SJSA1 (cell line): Measurements from ENCODE around the gene ERC2. TPM values are rescaled to one million over a fixed set of nuclear protein-coding genes. Genes with fewer than 3 reads are reported as not detected.
A peak's percentile ranks its signal among the peaks of the same experiment; 100 is the strongest.

ENCODE experiments used
- DNase-seq, 2 experiments: peaks; one replicate each; pipeline ENCODE4 v3.0.0-alpha.2; 2015 to 2020; ENCODE audit warnings: low spot score in 2 of 2, low read depth in 1 of 2
- H3K27ac ChIP-seq: fragments of 250-450 bp; sonication (Bioruptor Pico); 2 replicates; pipeline ENCODE4 v1.5.1; 2020; ENCODE audit warnings: mild to moderate bottlenecking, moderate library complexity
- H3K27me3 ChIP-seq: fragments of 250-450 bp; sonication (Bioruptor Pico); replicated peaks from 2 replicates; pipeline ENCODE4 v1.5.1; 2020; ENCODE audit warnings: mild to moderate bottlenecking, moderate library complexity
- H3K36me3 ChIP-seq: fragments of 250-450 bp; sonication (Bioruptor Pico); 2 replicates; pipeline ENCODE4 v1.5.1; 2020; ENCODE audit warnings: mild to moderate bottlenecking
- H3K4me1 ChIP-seq: fragments of 250-450 bp; sonication (Bioruptor Pico); replicated peaks from 2 replicates; pipeline ENCODE4 v1.6.1; 2021; ENCODE audit warnings: mild to moderate bottlenecking
- H3K4me3 ChIP-seq: fragments of 250-450 bp; sonication (Bioruptor Pico); 2 replicates; pipeline ENCODE4 v1.5.1; 2020; ENCODE audit warnings: mild to moderate bottlenecking
- H3K9me3 ChIP-seq: fragments of 250-450 bp; sonication (Bioruptor Pico); replicated peaks from 2 replicates; pipeline ENCODE4 v1.5.1; 2020; ENCODE audit warnings: mild to moderate bottlenecking
- total RNA-seq: library from RNA; depleted of rRNA; stranded (reverse); fragments of >200 nt; shearing (Covaris generic); gene quantifications from 2 replicates; pipeline ENCODE4 v1.2.3, GENCODE V29; 2014

ERC2 gene
- total RNA-seq, 1 experiment from 2014 or later = 0.13 TPM

DNA sequence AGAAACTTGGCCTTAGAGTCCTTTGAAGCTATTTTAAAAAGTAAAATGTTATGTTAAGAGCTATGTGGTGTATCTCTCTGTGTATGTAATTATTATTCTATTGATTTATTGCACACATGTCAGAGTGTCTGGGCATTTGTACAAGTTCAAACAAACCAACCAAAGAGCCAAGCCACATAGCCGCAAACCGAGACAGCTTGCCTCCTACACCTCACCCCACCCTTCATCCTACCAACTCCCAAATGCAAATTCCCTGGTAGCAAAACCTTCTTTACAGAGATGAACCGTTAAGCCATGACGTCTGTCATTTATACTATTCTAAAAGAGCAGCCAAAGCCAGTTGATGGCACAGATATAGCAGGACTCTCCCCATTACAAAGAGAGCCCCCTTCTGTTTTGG is 332.3 kb downstream of the ERC2 start:
- Histone ChIP-seq H3K36me3 (no peaks in the 10 kb centered on the region), H3K4me3 (no peak overlapping the region), H3K9me3 (no peaks in the 10 kb centered on the region), H3K27ac (no peak overlapping the region), H3K27me3 (no peaks in the 10 kb centered on the region), H3K4me1 (peaks cover 44% of the 10 kb centered on the region)
- DNase-seq = no peak

DNA sequence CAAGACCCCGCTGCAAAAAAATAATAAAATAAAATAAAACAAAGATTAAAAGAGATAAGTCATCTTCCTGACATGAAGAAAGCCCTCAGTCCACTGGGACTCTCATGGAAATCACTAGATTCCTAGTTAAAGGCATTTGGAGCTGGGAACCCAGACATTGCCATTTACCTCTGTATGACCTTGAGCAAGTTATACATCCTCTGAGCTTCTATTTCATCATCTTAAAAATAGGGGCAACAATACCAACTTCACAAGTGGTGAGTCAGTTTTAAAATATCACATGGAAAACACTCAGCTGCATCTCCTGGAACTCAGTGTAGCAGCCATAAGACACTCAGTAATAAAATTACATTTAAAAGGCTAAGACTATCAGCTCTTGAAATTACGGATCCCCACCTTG is 334.8 kb downstream of the ERC2 start:
- H3K4me3 ChIP-seq = no peak overlapping the region
- no peaks in the 10 kb centered on the region for H3K27me3 ChIP-seq
- peak overlapping the region; percentile 44; the same call in 1 of the 2 replicates for H3K27ac ChIP-seq
- no peaks in the 10 kb centered on the region for H3K36me3 ChIP-seq
- peak in 1 of 2 experiments; percentile 38 for DNase-seq
- H3K4me1 ChIP-seq = peaks cover 47% of the 10 kb centered on the region
- H3K9me3 ChIP-seq = no peaks in the 10 kb centered on the region

DNA sequence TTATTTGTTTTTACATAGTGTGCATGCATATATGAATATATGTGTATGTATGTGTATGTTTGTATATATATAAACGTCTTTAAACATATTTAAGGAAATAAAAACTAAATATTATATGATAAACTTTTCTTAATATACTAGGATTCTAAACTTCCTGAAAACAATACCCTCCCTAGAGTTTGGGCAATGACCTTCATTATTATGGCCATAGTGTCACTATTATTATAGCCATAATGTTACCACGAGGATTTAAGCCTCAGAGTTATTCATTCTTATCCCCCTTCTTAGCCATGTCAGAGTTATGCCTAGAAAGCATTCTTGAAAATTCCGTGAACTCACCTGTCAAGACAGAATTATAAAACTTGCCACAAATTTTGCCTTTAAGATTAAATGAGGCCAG is 335.5 kb downstream of the ERC2 start:
- no peaks in the 10 kb centered on the region for H3K36me3 ChIP-seq
- DNase-seq = no peak
- H3K9me3 ChIP-seq = no peaks in the 10 kb centered on the region

DNA sequence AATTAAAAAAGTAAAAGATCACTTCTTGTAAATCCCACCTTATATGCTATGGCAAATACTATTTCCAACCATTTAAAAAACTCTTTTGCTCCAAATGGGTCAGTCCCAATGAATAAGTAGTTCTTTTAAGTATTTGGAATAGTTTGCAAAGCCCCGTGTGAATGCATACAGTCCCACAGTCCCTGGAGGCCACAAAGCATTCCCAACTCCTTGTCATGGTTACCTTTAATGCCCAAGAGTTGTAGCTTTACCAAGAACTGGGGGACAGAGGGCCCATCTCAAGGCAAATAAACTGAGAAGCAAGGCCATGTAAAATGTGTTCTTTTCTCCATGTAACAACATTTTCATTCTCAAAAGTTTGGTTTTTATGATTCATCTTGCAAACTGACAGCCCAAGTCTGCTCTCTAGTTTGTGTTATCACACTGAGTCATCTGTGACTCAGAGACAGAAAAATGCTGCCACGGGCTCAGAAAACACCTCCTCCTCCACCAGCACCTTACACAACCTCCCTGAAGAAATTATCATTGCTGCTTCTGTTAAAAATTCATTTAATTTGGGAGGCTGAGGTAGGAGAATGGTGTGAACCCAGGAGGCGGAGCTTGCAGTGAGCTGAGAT is 336.2 kb downstream of the ERC2 start:
- DNase-seq = peak; percentile 72 to 83
- no peaks in the 10 kb centered on the region for H3K36me3 ChIP-seq
- no peaks in the 10 kb centered on the region for H3K9me3 ChIP-seq
- H3K4me3 ChIP-seq = no peak overlapping the region
- no peaks in the 10 kb centered on the region for H3K27me3 ChIP-seq
- H3K27ac ChIP-seq = peak overlapping the region; percentile 64
- H3K4me1 ChIP-seq = peaks cover 41% of the 10 kb centered on the region

More for the DNA sequence above, 335.5 kb downstream of the ERC2 start:
- Histone ChIP-seq H3K4me3 (no peak overlapping the region), H3K4me1 (peaks cover 47% of the 10 kb centered on the region), H3K27ac (peak overlapping the region; percentile 44; the same call in 1 of the 2 replicates), H3K27me3 (no peaks in the 10 kb centered on the region)

DNA sequence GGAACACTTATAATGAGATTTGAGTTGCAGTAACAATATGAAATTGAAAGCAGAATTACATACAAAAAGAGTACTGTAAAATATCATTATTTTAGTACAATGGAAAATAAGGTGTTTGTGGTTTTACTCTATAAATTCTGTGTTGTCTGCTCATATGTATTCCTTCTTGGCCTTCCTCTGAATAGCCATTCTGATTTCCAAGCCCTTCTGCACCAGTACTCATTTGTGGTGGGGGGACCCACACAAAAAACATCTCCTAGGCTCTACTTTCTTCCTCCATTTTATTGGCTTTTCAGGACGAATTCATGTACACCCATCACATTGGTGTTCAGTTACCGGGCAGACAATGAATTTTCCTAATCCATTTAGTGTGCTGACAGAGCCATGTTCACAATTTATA is 338.2 kb downstream of the ERC2 start:
- no peak for DNase-seq
- Histone ChIP-seq H3K4me1 (peaks cover 39% of the 10 kb centered on the region), H3K4me3 (no peak overlapping the region), H3K27ac (no peak overlapping the region), H3K27me3 (no peaks in the 10 kb centered on the region), H3K9me3 (no peaks in the 10 kb centered on the region), H3K36me3 (no peaks in the 10 kb centered on the region)

DNA sequence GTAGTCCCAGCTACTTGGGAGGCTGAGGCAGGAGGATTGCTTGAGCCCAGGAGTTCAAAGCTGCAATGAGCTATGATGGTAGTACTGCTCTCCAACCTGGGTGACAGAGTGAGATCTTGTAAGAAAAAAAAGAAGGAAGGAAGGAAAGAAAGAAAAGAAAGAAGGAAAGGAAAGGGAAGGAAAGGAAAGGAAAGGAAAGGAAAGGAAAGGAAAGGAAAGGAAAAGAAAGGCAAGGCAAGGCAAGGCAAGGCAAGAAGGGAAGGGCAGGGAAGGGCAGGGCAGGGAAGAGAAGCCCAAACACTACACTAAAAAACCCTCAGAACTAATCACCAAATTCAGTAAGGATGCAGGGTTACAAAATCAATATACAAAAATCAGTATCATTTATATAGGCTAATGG is 341.6 kb downstream of the ERC2 start:
- Histone ChIP-seq H3K4me1 (peaks cover 9% of the 10 kb centered on the region), H3K9me3 (no peaks in the 10 kb centered on the region), H3K27ac (no peak overlapping the region), H3K36me3 (no peaks in the 10 kb centered on the region), H3K27me3 (no peaks in the 10 kb centered on the region), H3K4me3 (no peak overlapping the region)
- no peak for DNase-seq

DNA sequence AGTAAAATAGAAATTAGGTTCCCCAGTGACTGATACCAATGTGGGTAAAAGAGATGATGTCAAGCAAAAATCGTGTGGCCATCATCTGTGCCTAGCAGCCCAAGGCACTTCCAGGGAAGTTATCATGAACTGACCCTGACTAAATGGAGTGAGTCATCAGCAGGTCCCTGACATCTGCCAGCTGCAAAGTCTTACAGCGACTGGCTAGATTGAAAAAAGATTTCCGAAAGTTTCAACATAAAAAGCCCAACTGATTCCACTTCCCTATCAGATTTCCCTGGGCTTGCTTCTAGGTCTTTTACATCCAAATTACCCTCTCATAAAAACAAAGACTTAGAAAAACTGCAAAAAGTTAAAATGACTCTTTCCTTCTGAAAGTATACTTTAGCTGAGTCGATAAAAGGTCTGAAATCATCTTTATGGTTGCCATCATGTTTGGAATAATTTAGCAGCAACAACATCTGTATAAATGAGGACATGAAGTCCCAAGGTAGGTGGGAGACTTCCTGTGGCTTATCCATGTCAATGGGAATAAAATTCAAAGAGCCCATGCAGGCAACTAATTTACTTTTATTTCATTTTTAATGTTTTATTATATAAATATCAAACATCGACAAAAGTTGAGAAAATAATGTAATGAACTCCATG is 342.8 kb downstream of the ERC2 start:
- no peak for DNase-seq
- H3K27me3 ChIP-seq = no peaks in the 10 kb centered on the region
- H3K9me3 ChIP-seq = no peaks in the 10 kb centered on the region
- H3K27ac ChIP-seq = no peak overlapping the region
- no peaks in the 10 kb centered on the region; the same call in 1 of the 2 replicates for H3K4me1 ChIP-seq
- H3K4me3 ChIP-seq = no peak overlapping the region
- H3K36me3 ChIP-seq = no peaks in the 10 kb centered on the region

DNA sequence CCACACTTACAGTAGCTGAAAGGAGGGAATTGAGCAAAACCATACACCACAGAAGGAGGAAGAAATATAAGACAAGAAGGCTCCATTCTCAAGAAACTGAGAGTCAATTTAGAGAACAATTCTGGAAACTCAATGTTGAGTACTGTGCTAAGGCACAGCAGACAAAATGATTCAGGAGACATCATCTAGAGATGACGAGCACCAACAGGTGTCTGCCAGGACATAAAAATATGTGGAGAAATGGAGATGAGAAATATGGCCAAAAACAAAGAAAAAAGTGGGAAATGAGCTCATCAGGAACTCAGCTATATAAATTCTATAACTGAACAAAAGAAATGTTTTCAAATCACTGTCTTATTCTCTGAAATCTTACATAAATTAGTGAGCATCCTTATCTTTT is 343.7 kb downstream of the ERC2 start:
- H3K27ac ChIP-seq = no peak overlapping the region

DNA sequence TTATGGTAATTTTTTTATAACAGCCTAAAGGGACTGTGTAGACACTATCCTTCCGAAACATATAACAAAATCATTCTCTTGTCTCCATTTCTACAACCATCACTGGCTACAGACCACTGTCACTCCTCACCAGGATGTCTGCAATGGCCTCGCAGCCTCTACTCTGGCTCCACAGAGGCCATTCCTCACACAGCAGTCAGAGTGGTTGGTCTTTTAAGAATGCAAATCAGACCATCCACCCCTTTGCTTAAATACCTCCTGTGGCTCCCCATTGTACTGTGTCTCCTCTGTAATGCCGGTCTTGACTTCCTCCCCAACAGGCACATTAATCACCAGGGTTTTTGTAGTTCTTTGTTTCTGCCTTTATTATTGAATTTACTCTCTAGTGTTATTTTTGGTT is 344.8 kb downstream of the ERC2 start:
- Histone ChIP-seq H3K36me3 (no peaks in the 10 kb centered on the region), H3K9me3 (no peaks in the 10 kb centered on the region), H3K27me3 (no peaks in the 10 kb centered on the region), H3K27ac (no peak overlapping the region), H3K4me1 (peaks cover 9% of the 10 kb centered on the region), H3K4me3 (no peak overlapping the region)
- no peak for DNase-seq

More for the DNA sequence above, 343.7 kb downstream of the ERC2 start:
- DNase-seq = no peak
- Histone ChIP-seq H3K36me3 (no peaks in the 10 kb centered on the region), H3K4me1 (peaks cover 7% of the 10 kb centered on the region), H3K27me3 (no peaks in the 10 kb centered on the region), H3K4me3 (no peak overlapping the region), H3K9me3 (no peaks in the 10 kb centered on the region)

DNA sequence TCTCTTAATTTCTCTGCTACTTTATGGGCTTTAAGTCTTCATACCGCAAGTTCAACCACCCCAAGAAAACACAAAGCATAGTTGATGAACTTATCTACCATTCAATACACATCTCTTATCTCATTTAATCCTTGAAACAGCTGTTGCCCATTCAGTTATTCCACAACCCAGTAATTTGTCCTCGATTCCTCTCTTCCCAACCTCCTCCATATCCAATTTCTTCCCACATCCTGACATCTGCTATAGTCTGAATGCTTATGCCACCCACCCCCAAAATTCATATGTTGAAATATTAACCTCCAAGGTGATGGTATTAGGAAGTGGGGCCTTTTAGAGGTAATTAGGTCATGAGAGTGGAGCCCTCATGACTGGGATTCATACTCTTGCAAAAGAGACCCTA is 345.4 kb downstream of the ERC2 start:
- H3K27ac ChIP-seq = no peak overlapping the region
- H3K36me3 ChIP-seq = no peaks in the 10 kb centered on the region
- H3K9me3 ChIP-seq = no peaks in the 10 kb centered on the region
- H3K4me1 ChIP-seq = peaks cover 9% of the 10 kb centered on the region
- no peaks in the 10 kb centered on the region for H3K27me3 ChIP-seq
- DNase-seq = no peak
- H3K4me3 ChIP-seq = no peak overlapping the region

DNA sequence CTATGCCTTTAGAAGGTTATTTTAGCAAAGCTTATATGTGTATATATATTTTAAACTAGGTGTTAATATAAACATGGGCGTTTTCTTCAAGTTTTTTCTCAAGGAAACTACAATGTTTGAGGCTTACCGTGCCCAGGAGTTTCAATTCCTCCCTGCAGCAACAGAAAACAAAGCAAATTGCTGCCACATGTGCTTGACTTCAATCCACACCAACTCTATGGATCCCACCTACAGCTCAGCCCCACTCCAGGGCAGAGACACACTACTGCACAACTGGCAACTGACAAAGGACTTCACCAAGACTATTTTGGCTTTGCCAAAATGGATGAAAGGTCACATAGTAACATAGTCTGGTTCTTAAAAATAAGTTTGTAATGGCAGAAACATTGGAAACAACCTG is 346.6 kb downstream of the ERC2 start:
- Histone ChIP-seq H3K27ac (no peak overlapping the region), H3K4me1 (peaks cover 9% of the 10 kb centered on the region), H3K27me3 (no peaks in the 10 kb centered on the region), H3K4me3 (no peak overlapping the region), H3K36me3 (no peaks in the 10 kb centered on the region), H3K9me3 (no peaks in the 10 kb centered on the region)
- DNase-seq = no peak

DNA sequence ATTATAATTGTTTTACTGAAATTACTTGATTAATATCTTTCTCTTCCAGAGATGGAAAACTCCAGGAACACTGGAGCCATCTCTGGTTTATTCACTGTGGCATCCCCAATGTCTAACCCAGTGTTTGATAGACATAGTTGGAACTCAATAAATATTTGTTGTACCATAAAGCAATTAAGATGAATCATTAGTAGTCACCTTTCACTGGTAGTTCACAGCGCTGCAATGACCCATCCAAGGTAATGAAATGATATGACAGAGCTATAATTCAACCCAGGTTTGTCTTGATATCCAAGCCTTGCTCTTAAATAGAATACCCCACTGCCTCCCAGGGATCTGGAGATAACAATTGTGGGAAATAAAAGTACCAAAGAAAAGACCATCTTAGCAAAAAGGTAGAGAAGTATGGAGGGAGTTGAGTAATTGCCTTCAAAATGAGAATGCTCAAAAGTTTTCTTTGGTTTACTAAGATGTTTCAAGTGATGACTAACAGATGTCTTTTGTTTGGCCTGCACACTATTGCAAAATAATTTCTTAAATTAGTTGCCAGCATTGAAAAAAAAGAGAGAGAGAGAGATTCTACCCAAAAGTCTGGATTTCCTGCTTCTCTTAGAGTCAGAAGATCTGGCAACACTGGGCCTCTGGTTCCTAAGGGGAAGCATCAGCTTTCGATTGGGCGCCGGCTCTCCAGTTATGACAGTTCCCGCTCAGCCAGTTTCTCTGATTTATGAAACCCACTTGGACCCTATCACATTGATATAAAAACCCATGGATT is 348.5 kb downstream of the ERC2 start:
- no peak overlapping the region for H3K27ac ChIP-seq
- peaks cover 9% of the 10 kb centered on the region for H3K4me1 ChIP-seq
- H3K36me3 ChIP-seq = no peaks in the 10 kb centered on the region
- DNase-seq = peak in 1 of 2 experiments; percentile 12
- no peak overlapping the region for H3K4me3 ChIP-seq
- no peaks in the 10 kb centered on the region for H3K27me3 ChIP-seq
- no peaks in the 10 kb centered on the region for H3K9me3 ChIP-seq

DNA sequence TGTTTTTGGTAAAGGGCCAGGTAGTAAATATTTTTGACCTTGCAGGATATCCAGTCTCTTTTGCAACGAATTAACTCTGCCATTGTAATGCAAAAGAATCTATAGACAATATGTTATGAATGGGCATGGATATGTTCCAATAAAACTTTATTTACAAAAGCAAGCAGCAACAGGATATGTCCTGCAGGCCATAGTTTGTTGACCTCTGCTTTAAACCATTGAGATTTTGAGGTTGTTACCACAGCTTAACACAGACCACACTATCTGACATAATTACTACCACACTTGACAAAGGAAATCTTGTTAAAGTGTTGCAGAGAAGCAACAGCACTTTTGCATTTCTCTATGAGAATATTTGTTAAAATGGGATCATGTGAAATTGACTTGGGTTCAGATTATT is 349.3 kb downstream of the ERC2 start:
- H3K4me1 ChIP-seq = peaks cover 9% of the 10 kb centered on the region
- H3K9me3 ChIP-seq = no peaks in the 10 kb centered on the region
- DNase-seq = no peak
- H3K27me3 ChIP-seq = no peaks in the 10 kb centered on the region
- H3K27ac ChIP-seq = no peak overlapping the region
- no peak overlapping the region for H3K4me3 ChIP-seq
- no peaks in the 10 kb centered on the region for H3K36me3 ChIP-seq

DNA sequence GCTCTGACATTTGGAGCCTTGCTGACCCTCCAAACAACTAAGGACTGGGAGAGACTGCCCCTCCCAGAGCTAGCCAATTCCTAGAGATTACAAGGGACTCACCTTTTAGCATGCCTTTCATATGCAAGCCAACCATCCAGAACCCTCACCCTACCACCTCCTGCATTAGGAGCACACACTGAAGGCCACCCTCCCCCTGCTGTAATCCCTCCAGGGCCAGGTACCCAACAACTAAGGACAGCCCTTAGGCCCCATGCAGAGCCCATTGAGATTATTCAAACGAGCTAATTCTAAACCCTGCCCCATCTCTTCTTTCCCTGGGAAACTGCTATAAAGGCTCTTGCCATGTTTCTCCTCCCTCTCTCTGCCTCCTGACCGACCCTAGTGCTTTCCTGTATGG is 352.6 kb downstream of the ERC2 start:
- no peak overlapping the region for H3K27ac ChIP-seq
- H3K4me1 ChIP-seq = peaks cover 9% of the 10 kb centered on the region
- H3K4me3 ChIP-seq = no peak overlapping the region
- no peaks in the 10 kb centered on the region for H3K27me3 ChIP-seq
- no peak for DNase-seq
- H3K36me3 ChIP-seq = no peaks in the 10 kb centered on the region
- H3K9me3 ChIP-seq = no peaks in the 10 kb centered on the region
